ENCODE results near the gene PTGS2. TPM values are rescaled to one million over a fixed set of nuclear protein-coding genes. Genes with fewer than 3 reads are reported as not detected.

Gene PTGS2
- total and polyA plus RNA-seq, 5 donors from 2014 or later = 0.31 to 0.96 TPM; not detected in 3

GRCh38 chr1:186700722-186701121 lies 20.5 kb upstream of the PTGS2 start:
- H3K36me3 ChIP-seq (ENCODE audit: control insufficient read depth, insufficient read depth, low read length) = no peaks in the 10 kb centered on the region
- Mint-ChIP-seq H3K27me3 (no peaks in the 10 kb centered on the region), H3K27ac (no peak overlapping the region), H3K4me3 (no peak overlapping the region), H3K4me1 (no peaks in the 10 kb centered on the region), H3K36me3 (no peaks in the 10 kb centered on the region), H3K9me3 (peaks cover 0 to 2% (median 0%) of the 10 kb centered on the region in 7 donors)
- H3K27me3 ChIP-seq (ENCODE audit: control insufficient read depth, insufficient read depth, low read length) = no peaks in the 10 kb centered on the region
- no peak overlapping the region for H3K27ac ChIP-seq (ENCODE audit: insufficient read depth, low read length, poor library complexity, severe bottlenecking)
- DNase-seq = no peak
- H3K4me3 ChIP-seq (ENCODE audit: low read depth, low read length) = no peak overlapping the region
- no peak for ATAC-seq (ENCODE audit: low read depth in 2 of 2)
- H3K9me3 ChIP-seq (ENCODE audit: control insufficient read depth in 2 of 2, low read length in 2 of 2) = no peaks in the 10 kb centered on the region
- no peaks in the 10 kb centered on the region for H3K4me1 ChIP-seq (ENCODE audit: control insufficient read depth, insufficient read depth, low read length, poor library complexity, severe bottlenecking)

GRCh38 chr1:186699519-186699918 lies 19.3 kb upstream of the PTGS2 start:
- H3K9me3 ChIP-seq (ENCODE audit: control insufficient read depth in 2 of 2, low read length in 2 of 2) = no peaks in the 10 kb centered on the region
- no peaks in the 10 kb centered on the region for H3K27me3 Mint-ChIP-seq
- no peaks in the 10 kb centered on the region for H3K36me3 ChIP-seq (ENCODE audit: control insufficient read depth, insufficient read depth, low read length)
- no peak for ATAC-seq (ENCODE audit: low read depth in 2 of 2)
- no peaks in the 10 kb centered on the region for H3K27me3 ChIP-seq (ENCODE audit: control insufficient read depth, insufficient read depth, low read length)
- H3K4me1 ChIP-seq (ENCODE audit: control insufficient read depth, insufficient read depth, low read length, poor library complexity, severe bottlenecking) = no peaks in the 10 kb centered on the region
- H3K27ac ChIP-seq (ENCODE audit: insufficient read depth, low read length, poor library complexity, severe bottlenecking) = no peak overlapping the region
- no peak overlapping the region for H3K4me3 Mint-ChIP-seq
- H3K27ac Mint-ChIP-seq = no peak overlapping the region
- no peaks in the 10 kb centered on the region for H3K36me3 Mint-ChIP-seq
- H3K4me3 ChIP-seq (ENCODE audit: low read depth, low read length) = no peak overlapping the region
- no peaks in the 10 kb centered on the region for H3K4me1 Mint-ChIP-seq
- DNase-seq = no peak
- peaks cover 0 to 1% (median 0%) of the 10 kb centered on the region in 7 donors for H3K9me3 Mint-ChIP-seq

GRCh38 chr1:186689907-186690306 lies 9.7 kb upstream of the PTGS2 start:
- Mint-ChIP-seq H3K27me3 (peaks cover 7% of the 10 kb centered on the region), H3K9me3 (peaks cover 0 to 11% (median 2%) of the 10 kb centered on the region in 7 donors), H3K4me1 (no peaks in the 10 kb centered on the region), H3K4me3 (no peak overlapping the region), H3K27ac (no peak overlapping the region), H3K36me3 (no peaks in the 10 kb centered on the region)
- Histone ChIP-seq H3K4me1 (ENCODE audit: control insufficient read depth, insufficient read depth, low read length, poor library complexity, severe bottlenecking) (no peaks in the 10 kb centered on the region), H3K27ac (ENCODE audit: insufficient read depth, low read length, poor library complexity, severe bottlenecking) (no peak overlapping the region), H3K27me3 (ENCODE audit: control insufficient read depth, insufficient read depth, low read length) (no peaks in the 10 kb centered on the region), H3K4me3 (ENCODE audit: low read depth, low read length) (no peak overlapping the region), H3K36me3 (ENCODE audit: control insufficient read depth, insufficient read depth, low read length) (no peaks in the 10 kb centered on the region), H3K9me3 (ENCODE audit: control insufficient read depth in 2 of 2, low read length in 2 of 2) (no peaks in the 10 kb centered on the region)
- DNase-seq (no peak), ATAC-seq (ENCODE audit: low read depth in 2 of 2) (no peak)

- Mint-ChIP-seq H3K27ac (no peak overlapping the region), H3K27me3 (peaks cover 10% of the 10 kb centered on the region)
Measured at GRCh38 chr1:186689376-186689775, 9.2 kb upstream of the PTGS2 start.

GRCh38 chr1:186683652-186684410 lies 3.6 kb upstream of the PTGS2 start:
- peaks cover 49% of the 10 kb centered on the region for H3K27me3 Mint-ChIP-seq
- H3K4me1 ChIP-seq (ENCODE audit: control insufficient read depth, insufficient read depth, low read length, poor library complexity, severe bottlenecking) = no peaks in the 10 kb centered on the region
- no peaks in the 10 kb centered on the region for H3K36me3 Mint-ChIP-seq
- H3K9me3 ChIP-seq (ENCODE audit: control insufficient read depth in 2 of 2, low read length in 2 of 2) = no peaks in the 10 kb centered on the region
- no peak overlapping the region for H3K27ac ChIP-seq (ENCODE audit: insufficient read depth, low read length, poor library complexity, severe bottlenecking)
- no peaks in the 10 kb centered on the region for H3K36me3 ChIP-seq (ENCODE audit: control insufficient read depth, insufficient read depth, low read length)
- H3K27me3 ChIP-seq (ENCODE audit: control insufficient read depth, insufficient read depth, low read length) = peaks cover 25% of the 10 kb centered on the region
- H3K9me3 Mint-ChIP-seq = peaks cover 0 to 6% (median 2%) of the 10 kb centered on the region in 7 donors
- no peak overlapping the region for H3K27ac Mint-ChIP-seq
- DNase-seq (no peak), ATAC-seq (ENCODE audit: low read depth in 2 of 2) (no peak)
- no peak overlapping the region for H3K4me3 ChIP-seq (ENCODE audit: low read depth, low read length)
- H3K4me1 Mint-ChIP-seq = peaks cover 3 to 11% (median 6%) of the 10 kb centered on the region in 4 donors
- H3K4me3 Mint-ChIP-seq = no peak overlapping the region

More at GRCh38 chr1:186689376-186689775, 9.2 kb upstream of the PTGS2 start:
- DNase-seq = no peak
- no peak overlapping the region for H3K27ac ChIP-seq (ENCODE audit: insufficient read depth, low read length, poor library complexity, severe bottlenecking)
- Mint-ChIP-seq H3K9me3 (peaks cover 0 to 11% (median 3%) of the 10 kb centered on the region in 7 donors), H3K4me1 (no peaks in the 10 kb centered on the region), H3K36me3 (no peaks in the 10 kb centered on the region), H3K4me3 (no peak overlapping the region)
- H3K36me3 ChIP-seq (ENCODE audit: control insufficient read depth, insufficient read depth, low read length) = no peaks in the 10 kb centered on the region
- no peaks in the 10 kb centered on the region for H3K27me3 ChIP-seq (ENCODE audit: control insufficient read depth, insufficient read depth, low read length)
- H3K4me1 ChIP-seq (ENCODE audit: control insufficient read depth, insufficient read depth, low read length, poor library complexity, severe bottlenecking) = no peaks in the 10 kb centered on the region
- no peak overlapping the region for H3K4me3 ChIP-seq (ENCODE audit: low read depth, low read length)
- ATAC-seq (ENCODE audit: low read depth in 2 of 2) = no peak
- no peaks in the 10 kb centered on the region for H3K9me3 ChIP-seq (ENCODE audit: control insufficient read depth in 2 of 2, low read length in 2 of 2)

GRCh38 chr1:186682736-186683135 lies 2.5 kb upstream of the PTGS2 start:
- Histone ChIP-seq H3K27ac (ENCODE audit: insufficient read depth, low read length, poor library complexity, severe bottlenecking) (no peak overlapping the region), H3K4me3 (ENCODE audit: low read depth, low read length) (no peak overlapping the region), H3K9me3 (ENCODE audit: control insufficient read depth in 2 of 2, low read length in 2 of 2) (no peaks in the 10 kb centered on the region), H3K36me3 (ENCODE audit: control insufficient read depth, insufficient read depth, low read length) (no peaks in the 10 kb centered on the region), H3K4me1 (ENCODE audit: control insufficient read depth, insufficient read depth, low read length, poor library complexity, severe bottlenecking) (no peaks in the 10 kb centered on the region), H3K27me3 (ENCODE audit: control insufficient read depth, insufficient read depth, low read length) (peaks cover 32% of the 10 kb centered on the region)
- Mint-ChIP-seq H3K27ac (no peak overlapping the region), H3K36me3 (no peaks in the 10 kb centered on the region), H3K4me3 (no peak overlapping the region), H3K9me3 (peaks cover 0 to 4% (median 2%) of the 10 kb centered on the region in 7 donors), H3K4me1 (peaks cover 3 to 11% (median 6%) of the 10 kb centered on the region in 4 donors), H3K27me3 (peaks cover 54% of the 10 kb centered on the region)
- ATAC-seq (ENCODE audit: low read depth in 2 of 2) (no peak), DNase-seq (no peak)

GRCh38 chr1:186681801-186682200 lies 1.6 kb upstream of the PTGS2 start:
- Mint-ChIP-seq H3K4me3 (no peak overlapping the region), H3K27ac (no peak overlapping the region), H3K27me3 (peaks cover 58% of the 10 kb centered on the region), H3K36me3 (no peaks in the 10 kb centered on the region), H3K9me3 (peaks cover 0 to 4% (median 1%) of the 10 kb centered on the region in 7 donors), H3K4me1 (peaks cover 3 to 11% (median 6%) of the 10 kb centered on the region in 4 donors)
- ATAC-seq (ENCODE audit: low read depth in 2 of 2) = no peak
- H3K4me1 ChIP-seq (ENCODE audit: control insufficient read depth, insufficient read depth, low read length, poor library complexity, severe bottlenecking) = no peaks in the 10 kb centered on the region
- peaks cover 32% of the 10 kb centered on the region for H3K27me3 ChIP-seq (ENCODE audit: control insufficient read depth, insufficient read depth, low read length)
- DNase-seq = no peak
- no peak overlapping the region for H3K4me3 ChIP-seq (ENCODE audit: low read depth, low read length)
- no peaks in the 10 kb centered on the region for H3K36me3 ChIP-seq (ENCODE audit: control insufficient read depth, insufficient read depth, low read length)
- H3K27ac ChIP-seq (ENCODE audit: insufficient read depth, low read length, poor library complexity, severe bottlenecking) = no peak overlapping the region
- H3K9me3 ChIP-seq (ENCODE audit: control insufficient read depth in 2 of 2, low read length in 2 of 2) = no peaks in the 10 kb centered on the region

GRCh38 chr1:186681121-186681520 lies 898 bp upstream of the PTGS2 start:
- DNase-seq = no peak
- Mint-ChIP-seq H3K4me1 (peaks cover 3 to 11% (median 6%) of the 10 kb centered on the region in 4 donors), H3K27ac (no peak overlapping the region), H3K9me3 (peaks cover 0 to 4% (median 1%) of the 10 kb centered on the region in 7 donors), H3K4me3 (no peak overlapping the region), H3K36me3 (no peaks in the 10 kb centered on the region), H3K27me3 (peaks cover 59% of the 10 kb centered on the region)
- Histone ChIP-seq H3K4me3 (ENCODE audit: low read depth, low read length) (no peak overlapping the region), H3K36me3 (ENCODE audit: control insufficient read depth, insufficient read depth, low read length) (no peaks in the 10 kb centered on the region), H3K27me3 (ENCODE audit: control insufficient read depth, insufficient read depth, low read length) (peaks cover 32% of the 10 kb centered on the region), H3K9me3 (ENCODE audit: control insufficient read depth in 2 of 2, low read length in 2 of 2) (no peaks in the 10 kb centered on the region), H3K4me1 (ENCODE audit: control insufficient read depth, insufficient read depth, low read length, poor library complexity, severe bottlenecking) (no peaks in the 10 kb centered on the region), H3K27ac (ENCODE audit: insufficient read depth, low read length, poor library complexity, severe bottlenecking) (no peak overlapping the region)
- ATAC-seq (ENCODE audit: low read depth in 2 of 2) = no peak

Measured in CD4-positive, CD25-positive, alpha-beta regulatory T cell (primary cell).